SJSA1 (cell line): ENCODE results near the gene TMEM115. TPM values are rescaled to one million over a fixed set of nuclear protein-coding genes. Genes with fewer than 3 reads are reported as not detected.

ENCODE experiments used
- DNase-seq, 2 experiments: peaks; one replicate each; pipeline ENCODE4 v3.0.0-alpha.2; 2015 to 2020; ENCODE audit warnings: low spot score in 2 of 2, low read depth in 1 of 2
- H3K27ac ChIP-seq: fragments of 250-450 bp; sonication (Bioruptor Pico); 2 replicates; pipeline ENCODE4 v1.5.1; 2020; ENCODE audit warnings: mild to moderate bottlenecking, moderate library complexity
- H3K27me3 ChIP-seq: fragments of 250-450 bp; sonication (Bioruptor Pico); replicated peaks from 2 replicates; pipeline ENCODE4 v1.5.1; 2020; ENCODE audit warnings: mild to moderate bottlenecking, moderate library complexity
- H3K36me3 ChIP-seq: fragments of 250-450 bp; sonication (Bioruptor Pico); 2 replicates; pipeline ENCODE4 v1.5.1; 2020; ENCODE audit warnings: mild to moderate bottlenecking
- H3K4me1 ChIP-seq: fragments of 250-450 bp; sonication (Bioruptor Pico); replicated peaks from 2 replicates; pipeline ENCODE4 v1.6.1; 2021; ENCODE audit warnings: mild to moderate bottlenecking
- H3K4me3 ChIP-seq: fragments of 250-450 bp; sonication (Bioruptor Pico); 2 replicates; pipeline ENCODE4 v1.5.1; 2020; ENCODE audit warnings: mild to moderate bottlenecking
- H3K9me3 ChIP-seq: fragments of 250-450 bp; sonication (Bioruptor Pico); replicated peaks from 2 replicates; pipeline ENCODE4 v1.5.1; 2020; ENCODE audit warnings: mild to moderate bottlenecking
- total RNA-seq: library from RNA; depleted of rRNA; stranded (reverse); fragments of >200 nt; shearing (Covaris generic); gene quantifications from 2 replicates; pipeline ENCODE4 v1.2.3, GENCODE V29; 2014

TMEM115 gene
- total RNA-seq, 1 experiment from 2014 or later: 40.6 TPM

DNA sequence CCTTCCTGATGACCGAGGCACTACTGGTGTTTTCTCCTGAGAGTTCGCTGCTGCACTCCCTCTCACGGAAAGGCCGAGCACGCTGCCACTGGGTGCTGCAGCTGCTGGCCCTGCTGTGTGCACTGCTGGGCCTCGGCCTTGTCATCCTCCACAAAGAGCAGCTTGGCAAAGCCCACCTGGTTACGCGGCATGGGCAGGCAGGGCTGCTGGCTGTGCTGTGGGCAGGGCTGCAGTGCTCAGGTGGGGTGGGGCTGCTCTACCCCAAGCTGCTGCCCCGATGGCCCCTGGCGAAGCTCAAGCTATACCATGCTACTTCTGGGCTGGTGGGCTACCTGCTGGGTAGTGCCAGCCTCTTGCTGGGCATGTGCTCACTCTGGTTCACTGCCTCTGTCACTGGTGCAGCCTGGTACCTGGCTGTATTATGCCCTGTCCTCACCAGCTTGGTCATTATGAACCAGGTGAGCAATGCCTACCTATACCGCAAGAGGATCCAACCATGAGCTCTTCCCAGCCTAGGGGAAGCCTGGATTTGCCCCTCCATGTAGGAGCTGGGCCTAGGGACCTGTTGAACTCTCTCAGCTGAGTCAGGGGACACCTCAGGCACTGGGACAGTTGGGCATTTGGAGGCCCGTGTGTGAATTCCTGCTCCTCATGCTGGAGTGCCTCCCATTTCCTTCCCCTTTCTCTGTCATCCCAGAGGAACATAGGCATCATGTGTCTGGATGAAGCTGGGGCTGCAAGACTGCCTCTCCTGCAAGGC, 5.9 kb downstream of the TMEM115 start:
- Histone ChIP-seq H3K27ac (no peak overlapping the region), H3K9me3 (no peaks in the 10 kb centered on the region), H3K4me3 (no peak overlapping the region), H3K27me3 (no peaks in the 10 kb centered on the region), H3K36me3 (peaks cover 68% of the 10 kb centered on the region), H3K4me1 (peaks cover 44% of the 10 kb centered on the region)
- DNase-seq: no peak

DNA sequence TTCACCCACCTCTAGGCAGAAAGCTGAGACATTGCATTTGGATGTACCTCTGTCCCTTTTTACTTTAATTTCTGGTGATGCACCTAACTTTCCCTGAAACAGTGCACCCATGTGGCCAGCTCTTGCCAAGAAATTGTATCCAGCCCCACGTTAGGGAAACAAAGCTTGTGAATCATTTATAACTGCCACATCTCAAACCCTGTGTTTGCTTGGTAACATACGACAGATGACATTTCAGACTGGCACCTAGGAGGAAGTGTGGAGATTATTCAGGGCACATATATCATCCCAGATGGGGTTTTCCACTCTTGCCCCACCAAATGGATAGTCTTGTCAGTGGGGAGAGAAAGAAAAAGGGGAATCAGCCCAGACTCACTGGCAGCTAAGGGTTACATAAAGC, 6.5 kb downstream of the TMEM115 start:
- peaks cover 37% of the 10 kb centered on the region for H3K4me1 ChIP-seq
- DNase-seq: no peak
- H3K36me3 ChIP-seq: peaks cover 65% of the 10 kb centered on the region
- no peak overlapping the region for H3K4me3 ChIP-seq
- no peaks in the 10 kb centered on the region for H3K9me3 ChIP-seq
- no peaks in the 10 kb centered on the region for H3K27me3 ChIP-seq
- no peak overlapping the region for H3K27ac ChIP-seq

GRCh38 chr3:50351323-50351697, 8.0 kb downstream of the TMEM115 start:
- DNase-seq: no peak
- Histone ChIP-seq H3K9me3 (no peaks in the 10 kb centered on the region), H3K4me1 (peaks cover 23% of the 10 kb centered on the region), H3K27ac (no peak overlapping the region), H3K27me3 (no peaks in the 10 kb centered on the region), H3K36me3 (peaks cover 53% of the 10 kb centered on the region), H3K4me3 (peak overlapping the region; percentile 75)

- Histone ChIP-seq H3K36me3 (peaks cover 47% of the 10 kb centered on the region), H3K27me3 (no peaks in the 10 kb centered on the region), H3K27ac (peak within 1 kb of the TSS; percentile 53), H3K9me3 (no peaks in the 10 kb centered on the region), H3K4me3 (peak within 1 kb of the TSS; percentile 75), H3K4me1 (peaks cover 21% of the 10 kb centered on the region)
- peak; percentile 93 to 96 for DNase-seq
Observed at GRCh38 chr3:50350527-50351322, 8.6 kb downstream of the TMEM115 start, which contains the start of the genes CYB561D2 and NPRL2. Gene CYB561D2 (plus strand): TSS chr3:50350862. CDS start chr3:50351434, 572 bp downstream. Gene NPRL2 (minus strand): TSS chr3:50350775. CDS start chr3:50350652, 123 bp downstream.

- Histone ChIP-seq H3K4me1 (peaks cover 27% of the 10 kb centered on the region), H3K9me3 (no peaks in the 10 kb centered on the region), H3K36me3 (peaks cover 42% of the 10 kb centered on the region), H3K27ac (no peak overlapping the region), H3K27me3 (no peaks in the 10 kb centered on the region), H3K4me3 (peak overlapping the region; percentile 75)
- no peak for DNase-seq
Observed at GRCh38 chr3:50350213-50350526, 9.2 kb downstream of the TMEM115 start.

DNA sequence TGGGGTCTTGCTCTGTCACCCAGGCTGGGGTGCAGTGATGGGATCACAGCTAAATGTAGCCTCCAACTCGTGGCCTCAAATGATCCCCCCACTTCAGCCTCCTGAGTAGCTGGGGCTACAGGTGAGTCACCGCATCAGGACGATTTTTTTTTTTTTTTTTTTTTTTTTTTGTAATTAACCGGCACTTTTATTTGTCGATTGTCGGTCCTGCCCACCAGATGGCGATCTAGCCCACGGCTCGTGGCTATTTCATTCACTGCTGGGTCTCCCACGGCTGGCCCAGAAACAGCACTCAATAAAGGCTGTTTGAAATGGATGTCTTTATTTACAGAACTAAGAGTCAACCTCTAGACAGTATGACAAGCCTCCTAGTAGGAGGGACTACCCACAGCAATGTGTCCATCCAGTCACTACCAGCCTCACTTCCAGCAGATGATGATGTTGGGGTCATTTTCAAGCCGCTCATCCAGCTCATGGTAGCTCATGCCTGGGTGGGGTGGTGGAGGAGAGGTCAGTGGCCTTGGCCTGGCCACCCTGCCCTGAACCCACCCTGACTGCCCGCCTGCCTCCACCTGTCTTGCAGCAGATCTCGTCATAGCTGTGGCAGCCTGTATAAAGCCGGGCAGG, 12.0 kb downstream of the TMEM115 start:
- no peaks in the 10 kb centered on the region for H3K9me3 ChIP-seq
- no peak overlapping the region for H3K27ac ChIP-seq
- peaks cover 27% of the 10 kb centered on the region for H3K4me1 ChIP-seq
- peaks cover 17% of the 10 kb centered on the region for H3K36me3 ChIP-seq
- no peak overlapping the region for H3K4me3 ChIP-seq
- H3K27me3 ChIP-seq: no peaks in the 10 kb centered on the region
- peak; percentile 60 to 67 for DNase-seq

GRCh38 chr3:50345586-50346234, 13.6 kb downstream of the TMEM115 start, which contains the start of gene ZMYND10:
Gene ZMYND10 (minus strand): TSS chr3:50345732. CDS start chr3:50345579, 153 bp downstream.
- no peaks in the 10 kb centered on the region for H3K9me3 ChIP-seq
- DNase-seq: peak; percentile 34 to 68
- H3K27me3 ChIP-seq: no peaks in the 10 kb centered on the region
- peaks cover 18% of the 10 kb centered on the region for H3K4me1 ChIP-seq
- peaks cover 6% of the 10 kb centered on the region; the same call in 1 of the 2 replicates for H3K36me3 ChIP-seq
- no peak within 1 kb of the TSS for H3K27ac ChIP-seq
- peak within 1 kb of the TSS; percentile 26 for H3K4me3 ChIP-seq

- Histone ChIP-seq H3K27ac (no peak overlapping the region), H3K27me3 (no peaks in the 10 kb centered on the region), H3K9me3 (no peaks in the 10 kb centered on the region), H3K36me3 (0 out of 2 replicates have a peak, but pooled peaks cover 6% of the 10 kb centered on the region), H3K4me1 (peaks cover 13% of the 10 kb centered on the region), H3K4me3 (no peak overlapping the region)
- no peak for DNase-seq
Observed at GRCh38 chr3:50345008-50345407, 14.3 kb downstream of the TMEM115 start.

- Histone ChIP-seq H3K27me3 (no peaks in the 10 kb centered on the region), H3K4me3 (no peak overlapping the region), H3K9me3 (no peaks in the 10 kb centered on the region), H3K27ac (no peak overlapping the region), H3K36me3 (0 out of 2 replicates have a peak, but pooled peaks cover 5% of the 10 kb centered on the region), H3K4me1 (peaks cover 12% of the 10 kb centered on the region)
- no peak for DNase-seq
Observed at GRCh38 chr3:50342813-50343633, 16.3 kb downstream of the TMEM115 start.

- DNase-seq: no peak
- no peak overlapping the region for H3K27ac ChIP-seq
- H3K4me1 ChIP-seq: peaks cover 17% of the 10 kb centered on the region
- no peak overlapping the region for H3K4me3 ChIP-seq
- no peaks in the 10 kb centered on the region for H3K9me3 ChIP-seq
- H3K36me3 ChIP-seq: peaks cover under 1% of the 10 kb centered on the region
- no peaks in the 10 kb centered on the region for H3K27me3 ChIP-seq
Observed at GRCh38 chr3:50341996-50342650, 17.2 kb downstream of the TMEM115 start.

DNA sequence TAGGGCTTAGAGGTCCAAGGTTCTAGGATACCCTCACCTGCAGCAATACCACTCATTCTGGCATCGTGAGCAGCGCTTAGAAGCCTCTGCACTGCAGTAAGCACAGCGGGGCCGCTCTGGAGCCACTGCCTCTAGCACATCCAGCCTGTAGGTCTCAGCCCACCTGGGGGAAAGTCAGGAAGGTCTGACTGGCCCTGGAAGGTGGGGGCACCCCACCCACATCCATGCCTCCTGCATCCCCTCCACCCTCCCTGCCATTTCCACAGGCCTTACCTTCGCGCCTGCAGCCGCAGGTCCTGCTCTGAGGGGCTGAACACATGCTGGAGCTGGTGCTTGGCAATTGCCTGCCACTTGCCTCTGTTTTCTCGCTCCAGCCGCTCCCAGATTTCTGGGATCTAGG, 17.8 kb downstream of the TMEM115 start:
- no peak overlapping the region for H3K27ac ChIP-seq
- no peaks in the 10 kb centered on the region for H3K27me3 ChIP-seq
- no peak overlapping the region for H3K4me3 ChIP-seq
- H3K36me3 ChIP-seq: peaks cover 6% of the 10 kb centered on the region
- no peaks in the 10 kb centered on the region for H3K9me3 ChIP-seq
- no peak for DNase-seq
- H3K4me1 ChIP-seq: peaks cover 17% of the 10 kb centered on the region
